RWPE2 (cell line): ENCODE results near the gene CARS2.
"Not testable (repeated sequence)": the region's sequence is repeated elsewhere in the genome, so short reads cannot be mapped to it uniquely, and the experiment has no call there.

Experiments used
- ATAC-seq: fragments of 200-7000 bp; cut with Tn5 transposase; 3 replicates; pipeline ENCODE4 v1.9.1; 2021; ENCODE audit warnings: low read depth
- DNase-seq: peaks from one replicate; pipeline ENCODE4 v3.0.0-alpha.2; 2020; ENCODE audit warnings: low spot score
- H3K27ac ChIP-seq: fragments of 450-650 bp; 2 replicates; pipeline ENCODE4 v1.5.1; 2017; ENCODE audit warnings: mild to moderate bottlenecking; ENCODE audit not compliant: poor library complexity, severe bottlenecking
- H3K27me3 ChIP-seq: fragments of 250-450 bp; sonication (Bioruptor Pico); 2 replicates; pipeline ENCODE4 v1.5.1; 2021; ENCODE audit warnings: mild to moderate bottlenecking, moderate library complexity; ENCODE audit not compliant: insufficient read depth, poor library complexity, severe bottlenecking
- H3K36me3 ChIP-seq: fragments of 250-450 bp; sonication (Bioruptor Pico); 2 replicates; pipeline ENCODE4 v1.5.1; 2020; ENCODE audit warnings: low read depth, mild to moderate bottlenecking, moderate library complexity
- H3K4me1 ChIP-seq: fragments of 250-450 bp; sonication (Bioruptor Pico); 2 replicates; pipeline ENCODE4 v1.5.1; 2021; ENCODE audit warnings: mild to moderate bottlenecking, moderate library complexity; ENCODE audit not compliant: insufficient read depth, poor library complexity, severe bottlenecking
- H3K4me3 ChIP-seq: fragments of 250-450 bp; sonication (Bioruptor Pico); 2 replicates; pipeline ENCODE4 v1.5.1; 2021; ENCODE audit warnings: mild to moderate bottlenecking, moderate library complexity; ENCODE audit not compliant: severe bottlenecking
- H3K9me3 ChIP-seq: fragments of 250-450 bp; sonication (Bioruptor Pico); 2 replicates; pipeline ENCODE4 v1.5.1; 2021; ENCODE audit warnings: mild to moderate bottlenecking, moderate library complexity; ENCODE audit not compliant: severe bottlenecking
- TF ChIP-seq, protein P1 (sequence below): fragments of 450-650 bp; IDR thresholded peaks from one replicate; pipeline ENCODE4 v1.5.1; 2017; ENCODE audit warnings: mild to moderate bottlenecking, moderate library complexity; ENCODE audit not compliant: poor library complexity, severe bottlenecking

CARS2 gene

DNA sequence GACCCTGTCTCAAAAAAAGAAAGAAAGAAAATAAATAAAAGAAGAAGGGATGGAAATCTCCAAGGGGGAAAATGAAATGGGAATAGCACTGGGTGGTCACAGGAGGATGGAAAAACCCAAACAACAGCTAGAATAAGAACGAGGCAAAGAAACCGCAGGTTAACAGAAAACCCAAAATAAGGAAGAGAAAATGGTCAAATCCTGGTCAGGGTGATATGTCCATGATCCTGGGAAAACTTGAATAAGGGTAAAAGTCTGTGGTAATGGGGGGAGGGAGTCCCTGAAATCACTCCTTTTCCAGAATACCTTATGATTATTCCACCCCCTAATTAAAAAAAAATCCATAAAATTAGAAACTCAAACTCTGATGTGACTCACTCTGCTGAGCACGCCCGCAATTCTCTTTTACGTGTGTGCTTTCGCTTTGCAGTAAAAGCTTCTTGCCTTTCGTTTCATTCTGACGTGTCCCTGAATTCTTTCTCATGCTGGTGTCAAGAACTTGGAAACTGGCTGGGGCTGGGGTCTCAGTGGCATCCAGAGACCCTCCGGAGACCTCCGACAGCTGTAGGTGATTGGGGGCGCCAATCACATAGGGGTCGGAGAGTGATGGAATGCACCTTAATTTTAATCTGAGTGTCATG lies 94.8 kb downstream of the CARS2 start:
- no peak overlapping the region for H3K27ac ChIP-seq
- no peak overlapping the region for H3K4me3 ChIP-seq
- no peaks in the 10 kb centered on the region for H3K27me3 ChIP-seq
- no peaks in the 10 kb centered on the region for H3K9me3 ChIP-seq
- H3K4me1 ChIP-seq, result peaks cover 2% of the 10 kb centered on the region
- ATAC-seq (no peak), DNase-seq (no peak)
- no peaks in the 10 kb centered on the region for H3K36me3 ChIP-seq
- TF ChIP-seq, protein P1, sequence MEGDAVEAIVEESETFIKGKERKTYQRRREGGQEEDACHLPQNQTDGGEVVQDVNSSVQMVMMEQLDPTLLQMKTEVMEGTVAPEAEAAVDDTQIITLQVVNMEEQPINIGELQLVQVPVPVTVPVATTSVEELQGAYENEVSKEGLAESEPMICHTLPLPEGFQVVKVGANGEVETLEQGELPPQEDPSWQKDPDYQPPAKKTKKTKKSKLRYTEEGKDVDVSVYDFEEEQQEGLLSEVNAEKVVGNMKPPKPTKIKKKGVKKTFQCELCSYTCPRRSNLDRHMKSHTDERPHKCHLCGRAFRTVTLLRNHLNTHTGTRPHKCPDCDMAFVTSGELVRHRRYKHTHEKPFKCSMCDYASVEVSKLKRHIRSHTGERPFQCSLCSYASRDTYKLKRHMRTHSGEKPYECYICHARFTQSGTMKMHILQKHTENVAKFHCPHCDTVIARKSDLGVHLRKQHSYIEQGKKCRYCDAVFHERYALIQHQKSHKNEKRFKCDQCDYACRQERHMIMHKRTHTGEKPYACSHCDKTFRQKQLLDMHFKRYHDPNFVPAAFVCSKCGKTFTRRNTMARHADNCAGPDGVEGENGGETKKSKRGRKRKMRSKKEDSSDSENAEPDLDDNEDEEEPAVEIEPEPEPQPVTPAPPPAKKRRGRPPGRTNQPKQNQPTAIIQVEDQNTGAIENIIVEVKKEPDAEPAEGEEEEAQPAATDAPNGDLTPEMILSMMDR, result no peak

DNA sequence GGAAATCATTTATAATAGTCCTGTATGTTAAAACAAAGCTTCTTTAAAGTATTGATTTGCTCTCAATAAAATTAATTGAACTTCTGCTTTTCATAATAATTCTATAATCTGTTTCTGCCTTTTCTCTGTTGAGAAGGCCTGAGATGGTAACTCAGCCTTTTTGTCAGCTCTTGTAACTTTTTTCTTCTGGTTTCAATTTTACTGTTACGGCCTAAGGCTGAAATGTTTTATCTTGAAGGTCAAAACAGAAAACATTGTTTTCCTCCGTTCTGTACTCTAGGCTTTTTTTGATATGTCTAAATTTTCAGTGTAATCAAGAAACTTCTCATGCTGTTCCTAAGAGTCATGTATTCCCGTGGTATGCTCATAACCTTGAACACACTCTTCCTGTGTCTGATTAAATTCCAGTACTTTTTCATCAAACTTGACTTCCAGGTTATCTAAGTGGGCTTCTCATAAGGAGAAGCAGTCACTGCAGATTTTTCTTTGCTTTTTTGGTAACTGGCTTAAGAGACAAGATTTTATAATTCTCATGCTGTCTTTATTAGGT lies 98.2 kb downstream of the CARS2 start:
- no peak for ATAC-seq
- Histone ChIP-seq H3K36me3 (no peaks in the 10 kb centered on the region), H3K9me3 (no peaks in the 10 kb centered on the region), H3K4me3 (no peak overlapping the region), H3K27me3 (no peaks in the 10 kb centered on the region), H3K27ac (no peak overlapping the region), H3K4me1 (peaks cover 2% of the 10 kb centered on the region)
- DNase-seq, result no peak
- TF ChIP-seq, protein P1, result no peak

- DNase-seq, H3K36me3 ChIP-seq, H3K9me3 ChIP-seq, H3K4me3 ChIP-seq, H3K27me3 ChIP-seq, ATAC-seq, H3K27ac ChIP-seq, H3K4me1 ChIP-seq: not testable (repeated sequence)
Observed at GRCh38 chr13:110606281-110606680, 99.6 kb downstream of the CARS2 start.

DNA sequence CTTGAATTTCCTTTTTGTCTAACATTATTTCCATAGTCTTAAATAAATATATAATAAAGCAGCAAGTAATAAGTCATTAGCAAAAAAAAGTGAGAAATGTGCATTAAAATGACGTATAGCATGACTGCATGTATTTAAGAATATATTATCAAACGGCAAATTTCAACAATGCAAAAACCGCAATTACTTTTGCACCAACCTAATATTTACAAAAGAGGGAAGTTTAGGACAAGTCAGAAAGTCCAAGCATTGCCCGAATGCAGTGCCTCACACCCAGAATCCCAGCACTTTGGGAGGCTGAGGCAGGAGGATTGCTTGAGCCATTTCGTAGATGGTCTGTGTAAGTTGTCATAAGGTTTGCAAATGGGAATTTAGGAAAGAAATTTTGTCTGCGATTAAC lies 100.8 kb downstream of the CARS2 start:
- TF ChIP-seq, protein P1, result no peak
- H3K27ac ChIP-seq, result no peak overlapping the region
- no peaks in the 10 kb centered on the region for H3K27me3 ChIP-seq
- H3K4me1 ChIP-seq, result peaks cover 1% of the 10 kb centered on the region
- no peak overlapping the region for H3K4me3 ChIP-seq
- H3K36me3 ChIP-seq, result no peaks in the 10 kb centered on the region
- no peak for ATAC-seq
- no peaks in the 10 kb centered on the region for H3K9me3 ChIP-seq
- no peak for DNase-seq

GRCh38 chr13:110600980-110601379 lies 104.9 kb downstream of the CARS2 start:
- Histone ChIP-seq H3K4me3 (no peak overlapping the region), H3K36me3 (no peaks in the 10 kb centered on the region), H3K27me3 (no peaks in the 10 kb centered on the region), H3K4me1 (no peaks in the 10 kb centered on the region), H3K9me3 (no peaks in the 10 kb centered on the region), H3K27ac (no peak overlapping the region)
- no peak for DNase-seq
- TF ChIP-seq, protein P1, result no peak
- no peak for ATAC-seq
